GM12865 (cell line): Measurements from ENCODE around the gene SORT1.

Source experiments
- DNase-seq: peaks from one replicate; pipeline ENCODE4 v3.0.0; 2010; ENCODE audit warnings: low read depth
- H3K4me3 ChIP-seq: 2 replicates; pipeline ENCODE4 v1.5.1; 2011; ENCODE audit warnings: mild to moderate bottlenecking, low read depth, low read length, control low read depth
- CTCF ChIP-seq: IDR thresholded peaks from 2 replicates; pipeline ENCODE4 v1.5.1; 2011; ENCODE audit warnings: low read length, control low read depth, low read depth, inconsistent platforms; ENCODE audit not compliant: insufficient read depth; ENCODE audit errors: missing control alignments

The SORT1 gene

GRCh38 chr1:109392788-109393616 lies 4.7 kb downstream of the SORT1 start:
- no peak overlapping the region for H3K4me3 ChIP-seq
- no peak for DNase-seq
- no peak for TF ChIP-seq CTCF

DNA sequence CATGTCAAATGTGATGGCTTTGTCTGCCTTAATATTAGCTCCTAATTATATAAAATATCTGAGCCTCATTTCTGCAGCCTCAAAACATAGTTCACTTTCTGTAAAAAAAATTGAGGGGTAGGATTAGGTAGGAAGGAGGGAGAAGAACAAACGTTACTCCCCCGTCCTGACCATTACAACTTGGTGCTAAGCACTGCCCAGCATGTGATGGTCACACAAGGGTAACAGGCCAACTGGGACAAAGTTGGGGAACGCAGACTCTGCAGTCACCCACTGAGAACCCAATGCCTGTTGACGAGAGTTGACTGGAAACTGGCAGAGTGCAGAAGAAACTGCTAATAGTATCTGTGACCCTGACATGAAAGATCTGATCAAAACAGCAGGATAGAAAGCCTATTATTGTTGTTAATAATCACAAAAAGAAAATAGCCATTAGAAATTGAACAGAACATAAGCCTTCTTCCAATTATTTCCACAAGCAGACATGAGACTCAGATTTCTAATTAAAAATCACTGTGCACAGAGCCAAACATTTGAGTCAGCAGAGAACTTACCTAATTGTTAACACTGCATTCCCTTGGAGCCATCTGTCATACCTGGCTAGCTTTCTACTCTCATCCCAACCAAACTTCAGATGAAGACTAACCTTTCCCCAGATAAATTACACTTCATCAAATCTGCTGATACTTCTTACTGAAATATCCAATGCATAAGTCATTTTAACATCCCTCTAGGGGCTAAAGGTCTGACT lies 5.5 kb downstream of the SORT1 start:
- DNase-seq = peak; percentile 15
- no peak overlapping the region for H3K4me3 ChIP-seq
- TF ChIP-seq CTCF = no peak

GRCh38 chr1:109391626-109392025 lies 6.1 kb downstream of the SORT1 start:
- DNase-seq = peak; percentile 75
- no peak for TF ChIP-seq CTCF
- H3K4me3 ChIP-seq = no peak overlapping the region; the same call in 1 of the 2 replicates

- DNase-seq = no peak
- H3K4me3 ChIP-seq = no peak overlapping the region; the same call in 1 of the 2 replicates
These were observed 6.6 kb downstream of the SORT1 start for GRCh38 chr1:109391157-109391556.

GRCh38 chr1:109389638-109390341 lies 7.9 kb downstream of the SORT1 start:
- DNase-seq = no peak
- no peak overlapping the region for H3K4me3 ChIP-seq
- no peak for TF ChIP-seq CTCF

More at GRCh38 chr1:109391157-109391556, 6.6 kb downstream of the SORT1 start:
- no peak for TF ChIP-seq CTCF

DNA sequence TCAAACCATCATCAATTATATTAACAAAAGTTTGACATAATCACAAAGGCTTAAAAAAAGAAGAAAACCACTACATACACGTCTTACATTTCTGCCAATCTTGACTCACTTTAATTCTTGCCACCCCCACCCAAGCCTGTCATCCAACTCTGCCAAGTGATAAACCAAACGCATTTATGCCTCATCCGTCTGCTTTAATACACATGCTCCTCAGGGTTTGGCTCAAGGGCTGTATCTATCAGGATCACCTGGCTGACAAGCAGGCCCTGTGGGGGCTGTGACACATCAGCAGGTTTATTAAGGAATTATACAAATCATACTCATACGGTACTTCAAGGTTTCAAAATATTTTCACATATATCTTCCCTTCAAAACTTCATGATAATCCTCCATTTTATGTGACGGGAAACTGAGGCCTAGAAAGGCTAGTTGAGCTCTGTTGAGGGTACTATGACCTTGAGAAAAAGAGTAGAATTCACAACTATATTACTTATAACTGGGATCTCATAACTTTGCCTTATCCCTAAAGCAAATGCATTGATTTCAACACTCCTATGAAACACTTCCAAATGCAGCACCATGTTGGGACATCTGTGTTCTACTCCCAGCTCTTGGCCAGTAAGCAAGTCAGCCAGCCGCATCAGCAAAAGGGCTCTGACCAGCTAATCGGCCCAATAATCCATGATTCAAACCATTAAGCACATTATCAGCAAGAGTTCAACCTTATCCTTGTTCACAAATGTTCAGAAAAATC lies 8.7 kb downstream of the SORT1 start:
- no peak overlapping the region for H3K4me3 ChIP-seq
- no peak for DNase-seq
- TF ChIP-seq CTCF = no peak
